GM12878 (cell line): ENCODE results near the gene EIF2S2. TPM values are rescaled to one million over a fixed set of nuclear protein-coding genes. Genes with fewer than 3 reads are reported as not detected.

Experiments
- ATAC-seq: fragments of 200-7000 bp; cut with Tn5 transposase; 3 replicates; pipeline ENCODE4 v1.9.1; 2020; ENCODE audit warnings: mild to moderate bottlenecking, moderate library complexity
- BruUV-seq: library from RNA; stranded (reverse); fragments of 400-500 nt; replicated peaks from 2 replicates; lab custom pipeline; 2021; lab: Mats Ljungman, UMichigan
- CTCF ChIA-PET: fragments of 300-600 bp; sonication (Branson Sonifier 250); formaldehyde crosslinking; extraction: SDS; loops from one replicate; lab custom pipeline; 2021; ENCODE audit warnings: inconsistent platforms; lab: Yijun Ruan, JAX
- POLR2A ChIA-PET: fragments of 350-600 bp; formaldehyde crosslinking; extraction: SDS; loops from one replicate; lab custom pipeline; 2021; ENCODE audit warnings: inconsistent platforms; lab: Charles Lee
- RAD21 ChIA-PET: fragments of 300-600 bp; sonication (Branson Sonifier 250); formaldehyde crosslinking; loops from one replicate; lab custom pipeline; 2023; ENCODE audit warnings: antibody characterized with exemption; ENCODE audit not compliant: unreplicated experiment; lab: Charles Lee
- SMC1A ChIA-PET: fragments of 300-600 bp; sonication (Branson Sonifier 250); formaldehyde crosslinking; loops from one replicate; lab custom pipeline; 2023; ENCODE audit not compliant: unreplicated experiment, uncharacterized antibody; lab: Charles Lee
- DNase-seq: peaks from one replicate; pipeline ENCODE4 v3.0.0-alpha.2; 2011; ENCODE audit warnings: low read depth, low spot score
- FAIRE-seq: peaks from 3 replicates; lab custom pipeline; 2011; peaks lifted over from hg19 to GRCh38; lab: Jason Lieb, UNC
- H2AFZ ChIP-seq: 2 replicates; pipeline ENCODE4 v1.6.0; 2011; ENCODE audit warnings: low read depth, low read length, control low read depth; ENCODE audit not compliant: control insufficient read depth
- H3K27ac ChIP-seq: 2 replicates; pipeline ENCODE4 v1.5.1; 2011; ENCODE audit warnings: control low read depth; ENCODE audit not compliant: control insufficient read depth, insufficient read depth
- H3K27me3 ChIP-seq, 2 experiments: replicated peaks in 1 of 2; 2 replicates each; pipeline versions ENCODE4 v1.6.0 to v1.6.1; 2011; ENCODE audit warnings: low read length in 1 of 2; ENCODE audit not compliant: control insufficient read depth in 2 of 2, insufficient read depth in 2 of 2
- H3K36me3 ChIP-seq, 2 experiments: 2 replicates each; pipeline ENCODE4 v1.5.1; 2011; ENCODE audit warnings: low read length in 1 of 2; ENCODE audit not compliant: control insufficient read depth in 2 of 2, insufficient read depth in 2 of 2
- H3K4me1 ChIP-seq: 2 replicates; pipeline ENCODE4 v1.6.1; 2011; ENCODE audit warnings: mild to moderate bottlenecking, low read length, moderate library complexity, mixed read lengths; ENCODE audit not compliant: control insufficient read depth, insufficient read depth
- H3K4me2 ChIP-seq: 2 replicates; pipeline ENCODE4 v1.6.0; 2011; ENCODE audit warnings: control low read depth; ENCODE audit not compliant: control insufficient read depth, insufficient read depth
- H3K4me3 ChIP-seq: fragments of 200-600 bp; sonication (generic); 2 replicates; pipeline ENCODE4 v1.5.1; 2016
- H3K79me2 ChIP-seq: 2 replicates; pipeline ENCODE4 v1.6.0; 2011; ENCODE audit warnings: low read length; ENCODE audit not compliant: control insufficient read depth, insufficient read depth
- H3K9ac ChIP-seq: 2 replicates; pipeline ENCODE4 v1.8.0; 2011; ENCODE audit warnings: low read length, control low read depth, mixed read lengths; ENCODE audit not compliant: control insufficient read depth, insufficient read depth
- H3K9me3 ChIP-seq: replicated peaks from 3 replicates; pipeline ENCODE4 v1.5.1; 2011; ENCODE audit warnings: mild to moderate bottlenecking, low read length; ENCODE audit not compliant: control insufficient read depth, insufficient read depth
- H4K20me1 ChIP-seq: 2 replicates; pipeline ENCODE4 v1.6.0; 2011; ENCODE audit not compliant: control insufficient read depth, insufficient read depth
- ASH2L ChIP-seq: fragments of 300-600, 200-600 bp; sonication (generic); IDR thresholded peaks from 2 replicates; pipeline ENCODE4 v1.6.1; 2017; ENCODE audit warnings: low read depth, mild to moderate bottlenecking, borderline replicate concordance
- JUND ChIP-seq: IDR thresholded peaks from 2 replicates; pipeline ENCODE4 v1.6.1; 2012; ENCODE audit warnings: low read depth, mild to moderate bottlenecking, low read length, improper control_type of control experiment, moderate library complexity
- TCF7 ChIP-seq: IDR thresholded peaks from 2 replicates; pipeline ENCODE4 v1.6.1; 2014; ENCODE audit warnings: antibody characterized with exemption, borderline replicate concordance
- ZNF217 ChIP-seq: fragments of 450-650 bp; IDR thresholded peaks from 2 replicates; pipeline ENCODE4 v1.6.1; 2017; ENCODE audit warnings: antibody characterized with exemption, mild to moderate bottlenecking
- WGBS: methylation state at CpG from one replicate; pipeline ENCODE4 v1.1.6; 2016; ENCODE audit warnings: low lambda C conversion rate; ENCODE audit not compliant: insufficient replicate concordance, insufficient coverage; ENCODE audit errors: missing lambda C conversion rate; 5-methylcytosine and 5-hydroxymethylcytosine counted together
- in situ Hi-C: fragments of 300-500 bp; cut with MboI; formaldehyde crosslinking; loops from 9 replicates; pipeline ENCODE4 v1.14.3; 2018; ENCODE audit warnings: mixed read lengths
- intact Hi-C: fragments of 100-400 bp; cut with micrococcal nuclease; formaldehyde crosslinking; loops from one replicate; pipeline ENCODE4 v1.14.2; 2022; ENCODE audit not compliant: unreplicated experiment
- polyA plus RNA-seq, 11 experiments: library from polyadenylated mRNA; depleted of rRNA in 4 of 11; unstranded in 6 of 11; stranded (reverse) in 5 of 11; fragments of >200 nt; fragmentation: Nextera tagmentation in 4 of 11; fragmentation: Illumina TruSeq in 1 of 11; extraction: Ambion mirVana in 4 of 11; extraction: Trizol in 1 of 11; gene quantifications; 1 replicate in 1 of 11; 2 replicates in 10 of 11; pipeline versions ENCODE4 v1.2.1 to v1.2.3, GENCODE V29; 2011 to 2016; ENCODE audit warnings: inconsistent platforms in 2 of 11, missing spikeins in 2 of 11, low read depth in 1 of 11
- total RNA-seq, 4 experiments: library from RNA; depleted of rRNA in 3 of 4; stranded (reverse); fragments of >200 nt in 3 of 4; fragmentation: Illumina TruSeq in 1 of 4; extraction: Trizol in 1 of 4; gene quantifications; 2 replicates each; pipeline versions ENCODE4 v1.2.1 to v1.2.3, GENCODE V29; 2013 to 2021
- TF ChIP-seq, protein P1 (sequence below), 3 experiments: IDR thresholded peaks in 2 of 3; conservative IDR thresholded peaks in 1 of 3; 2 replicates each; pipeline ENCODE4 v1.5.1; 2011; ENCODE audit warnings: low read depth in 3 of 3, low read length in 3 of 3, mild to moderate bottlenecking in 3 of 3, control low read depth in 2 of 3, moderate library complexity in 2 of 3, inconsistent platforms in 1 of 3, mixed read lengths in 1 of 3; ENCODE audit not compliant: control insufficient read depth in 2 of 3, insufficient read depth in 1 of 3; ENCODE audit errors: extremely low read depth in 1 of 3
- TF ChIP-seq, protein P2 (sequence below): fragments of 450-650 bp; IDR thresholded peaks from 2 replicates; pipeline ENCODE4 v1.6.1; 2017; ENCODE audit warnings: mild to moderate bottlenecking, low read depth, inconsistent platforms; ENCODE audit not compliant: poor library complexity, severe bottlenecking
- TF ChIP-seq, protein P3 (sequence below): fragments of 450-650 bp; IDR thresholded peaks from 2 replicates; pipeline ENCODE4 v1.6.1; 2016; ENCODE audit warnings: mild to moderate bottlenecking
- TF ChIP-seq, protein P4 (sequence below): IDR thresholded peaks from 2 replicates; pipeline ENCODE4 v1.6.1; 2012; ENCODE audit warnings: improper control_type of control experiment, low read depth, low read length; ENCODE audit not compliant: insufficient replicate concordance

Gene EIF2S2
- total and polyA plus RNA-seq, 10 of the 15 experiments (the other 5 are each of a cell fraction or from before 2014, with no cell fraction given), result 60.2 to 153 (median 84.3) TPM

DNA sequence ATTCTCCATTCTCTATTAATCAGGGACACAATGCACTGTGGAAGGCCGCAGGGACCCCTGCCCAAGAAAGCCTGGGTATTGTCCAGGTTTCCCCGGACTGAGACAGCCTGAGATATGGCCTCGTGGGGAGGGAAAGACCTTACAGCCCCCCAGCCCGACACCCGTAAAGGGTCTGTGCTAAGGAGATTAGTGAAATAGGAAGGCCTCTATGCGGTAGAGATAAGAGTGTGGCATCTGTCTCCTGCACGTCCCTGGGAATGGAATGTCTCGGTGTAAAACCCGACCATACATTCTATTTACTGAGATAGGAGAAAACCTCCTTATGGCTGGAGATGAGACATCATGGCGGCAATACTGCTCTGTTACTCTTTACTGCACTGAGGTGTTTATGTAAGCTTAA, 15.7 kb upstream of the EIF2S2 start:
- 60% methylated on average over 10 of the region's 10 CpGs for WGBS
- DNase-seq (no peak), ATAC-seq (no peak), FAIRE-seq (no peak)
- RAD21 ChIA-PET, result interaction anchor here (1.4 kb wide), 1 partner anchor 55 kb away, joined by 3 read pairs; no protein-coding TSS in a partner anchor
- peaks cover 0 to 2% of the 10 kb centered on the region in 2 experiments; a peak in 2 of 4 replicates for H3K27me3 ChIP-seq
- H3K79me2 ChIP-seq, result no peaks in the 10 kb centered on the region
- no peaks in the 10 kb centered on the region for H3K9me3 ChIP-seq
- intact Hi-C loops (loop anchor here (2.0 to 10.0 kb wide), 4 partner anchors 195 to 463 kb away; partner anchors contain the start of genes ACTL10 and C20orf144), in situ Hi-C loops (loop anchor here (10.0 kb wide), 1 partner anchor 263 kb away; no protein-coding TSS in a partner anchor)
- no TSS peak for BruUV-seq
- H3K4me1 ChIP-seq, result peaks cover 4% of the 10 kb centered on the region; the same call in 1 of the 2 replicates
- SMC1A ChIA-PET, result no interaction called here
- POLR2A ChIA-PET, result no interaction called here
- no peaks in the 10 kb centered on the region for H4K20me1 ChIP-seq
- CTCF ChIA-PET, result interaction anchor here (0.7 to 4.4 kb wide), 4 partner anchors 15 to 265 kb away, joined by 3 to 43 read pairs (median 5); no protein-coding TSS in a partner anchor
- H3K36me3 ChIP-seq, result no peaks in the 10 kb centered on the region
- no peak overlapping the region for H3K27ac ChIP-seq
- H2AFZ ChIP-seq, result no peak overlapping the region
- H3K4me2 ChIP-seq, result no peak overlapping the region
- H3K9ac ChIP-seq, result no peak overlapping the region
- no peak overlapping the region for H3K4me3 ChIP-seq
- TF ChIP-seq JUND (no peak), ZNF217 (no peak), ASH2L (no peak), TCF7 (no peak)
- TF ChIP-seq, protein P1, sequence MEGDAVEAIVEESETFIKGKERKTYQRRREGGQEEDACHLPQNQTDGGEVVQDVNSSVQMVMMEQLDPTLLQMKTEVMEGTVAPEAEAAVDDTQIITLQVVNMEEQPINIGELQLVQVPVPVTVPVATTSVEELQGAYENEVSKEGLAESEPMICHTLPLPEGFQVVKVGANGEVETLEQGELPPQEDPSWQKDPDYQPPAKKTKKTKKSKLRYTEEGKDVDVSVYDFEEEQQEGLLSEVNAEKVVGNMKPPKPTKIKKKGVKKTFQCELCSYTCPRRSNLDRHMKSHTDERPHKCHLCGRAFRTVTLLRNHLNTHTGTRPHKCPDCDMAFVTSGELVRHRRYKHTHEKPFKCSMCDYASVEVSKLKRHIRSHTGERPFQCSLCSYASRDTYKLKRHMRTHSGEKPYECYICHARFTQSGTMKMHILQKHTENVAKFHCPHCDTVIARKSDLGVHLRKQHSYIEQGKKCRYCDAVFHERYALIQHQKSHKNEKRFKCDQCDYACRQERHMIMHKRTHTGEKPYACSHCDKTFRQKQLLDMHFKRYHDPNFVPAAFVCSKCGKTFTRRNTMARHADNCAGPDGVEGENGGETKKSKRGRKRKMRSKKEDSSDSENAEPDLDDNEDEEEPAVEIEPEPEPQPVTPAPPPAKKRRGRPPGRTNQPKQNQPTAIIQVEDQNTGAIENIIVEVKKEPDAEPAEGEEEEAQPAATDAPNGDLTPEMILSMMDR (IDR thresholded peaks at IDR 0.05 in 2 of 3, conservative IDR thresholded peaks at IDR 0.05 in 1 of 3; ENCODE audit: control insufficient read depth in 2 of 3, extremely low read depth in 1 of 3, insufficient read depth in 1 of 3, low read depth in 3 of 3, low read length in 3 of 3), result no peak
- TF ChIP-seq, protein P2, sequence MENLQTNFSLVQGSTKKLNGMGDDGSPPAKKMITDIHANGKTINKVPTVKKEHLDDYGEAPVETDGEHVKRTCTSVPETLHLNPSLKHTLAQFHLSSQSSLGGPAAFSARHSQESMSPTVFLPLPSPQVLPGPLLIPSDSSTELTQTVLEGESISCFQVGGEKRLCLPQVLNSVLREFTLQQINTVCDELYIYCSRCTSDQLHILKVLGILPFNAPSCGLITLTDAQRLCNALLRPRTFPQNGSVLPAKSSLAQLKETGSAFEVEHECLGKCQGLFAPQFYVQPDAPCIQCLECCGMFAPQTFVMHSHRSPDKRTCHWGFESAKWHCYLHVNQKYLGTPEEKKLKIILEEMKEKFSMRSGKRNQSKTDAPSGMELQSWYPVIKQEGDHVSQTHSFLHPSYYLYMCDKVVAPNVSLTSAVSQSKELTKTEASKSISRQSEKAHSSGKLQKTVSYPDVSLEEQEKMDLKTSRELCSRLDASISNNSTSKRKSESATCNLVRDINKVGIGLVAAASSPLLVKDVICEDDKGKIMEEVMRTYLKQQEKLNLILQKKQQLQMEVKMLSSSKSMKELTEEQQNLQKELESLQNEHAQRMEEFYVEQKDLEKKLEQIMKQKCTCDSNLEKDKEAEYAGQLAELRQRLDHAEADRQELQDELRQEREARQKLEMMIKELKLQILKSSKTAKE, result no peak
- TF ChIP-seq, protein P3, sequence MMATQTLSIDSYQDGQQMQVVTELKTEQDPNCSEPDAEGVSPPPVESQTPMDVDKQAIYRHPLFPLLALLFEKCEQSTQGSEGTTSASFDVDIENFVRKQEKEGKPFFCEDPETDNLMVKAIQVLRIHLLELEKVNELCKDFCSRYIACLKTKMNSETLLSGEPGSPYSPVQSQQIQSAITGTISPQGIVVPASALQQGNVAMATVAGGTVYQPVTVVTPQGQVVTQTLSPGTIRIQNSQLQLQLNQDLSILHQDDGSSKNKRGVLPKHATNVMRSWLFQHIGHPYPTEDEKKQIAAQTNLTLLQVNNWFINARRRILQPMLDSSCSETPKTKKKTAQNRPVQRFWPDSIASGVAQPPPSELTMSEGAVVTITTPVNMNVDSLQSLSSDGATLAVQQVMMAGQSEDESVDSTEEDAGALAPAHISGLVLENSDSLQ, result no peak
- TF ChIP-seq, protein P4, sequence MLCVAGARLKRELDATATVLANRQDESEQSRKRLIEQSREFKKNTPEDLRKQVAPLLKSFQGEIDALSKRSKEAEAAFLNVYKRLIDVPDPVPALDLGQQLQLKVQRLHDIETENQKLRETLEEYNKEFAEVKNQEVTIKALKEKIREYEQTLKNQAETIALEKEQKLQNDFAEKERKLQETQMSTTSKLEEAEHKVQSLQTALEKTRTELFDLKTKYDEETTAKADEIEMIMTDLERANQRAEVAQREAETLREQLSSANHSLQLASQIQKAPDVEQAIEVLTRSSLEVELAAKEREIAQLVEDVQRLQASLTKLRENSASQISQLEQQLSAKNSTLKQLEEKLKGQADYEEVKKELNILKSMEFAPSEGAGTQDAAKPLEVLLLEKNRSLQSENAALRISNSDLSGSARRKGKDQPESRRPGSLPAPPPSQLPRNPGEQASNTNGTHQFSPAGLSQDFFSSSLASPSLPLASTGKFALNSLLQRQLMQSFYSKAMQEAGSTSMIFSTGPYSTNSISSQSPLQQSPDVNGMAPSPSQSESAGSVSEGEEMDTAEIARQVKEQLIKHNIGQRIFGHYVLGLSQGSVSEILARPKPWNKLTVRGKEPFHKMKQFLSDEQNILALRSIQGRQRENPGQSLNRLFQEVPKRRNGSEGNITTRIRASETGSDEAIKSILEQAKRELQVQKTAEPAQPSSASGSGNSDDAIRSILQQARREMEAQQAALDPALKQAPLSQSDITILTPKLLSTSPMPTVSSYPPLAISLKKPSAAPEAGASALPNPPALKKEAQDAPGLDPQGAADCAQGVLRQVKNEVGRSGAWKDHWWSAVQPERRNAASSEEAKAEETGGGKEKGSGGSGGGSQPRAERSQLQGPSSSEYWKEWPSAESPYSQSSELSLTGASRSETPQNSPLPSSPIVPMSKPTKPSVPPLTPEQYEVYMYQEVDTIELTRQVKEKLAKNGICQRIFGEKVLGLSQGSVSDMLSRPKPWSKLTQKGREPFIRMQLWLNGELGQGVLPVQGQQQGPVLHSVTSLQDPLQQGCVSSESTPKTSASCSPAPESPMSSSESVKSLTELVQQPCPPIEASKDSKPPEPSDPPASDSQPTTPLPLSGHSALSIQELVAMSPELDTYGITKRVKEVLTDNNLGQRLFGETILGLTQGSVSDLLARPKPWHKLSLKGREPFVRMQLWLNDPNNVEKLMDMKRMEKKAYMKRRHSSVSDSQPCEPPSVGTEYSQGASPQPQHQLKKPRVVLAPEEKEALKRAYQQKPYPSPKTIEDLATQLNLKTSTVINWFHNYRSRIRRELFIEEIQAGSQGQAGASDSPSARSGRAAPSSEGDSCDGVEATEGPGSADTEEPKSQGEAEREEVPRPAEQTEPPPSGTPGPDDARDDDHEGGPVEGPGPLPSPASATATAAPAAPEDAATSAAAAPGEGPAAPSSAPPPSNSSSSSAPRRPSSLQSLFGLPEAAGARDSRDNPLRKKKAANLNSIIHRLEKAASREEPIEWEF, result no peak
